Caco-2 (cell line): ENCODE data around the gene KBTBD12. TPM values are rescaled to one million over a fixed set of nuclear protein-coding genes. Genes with fewer than 3 reads are reported as not detected.

Source experiments
- BruUV-seq: library from RNA; stranded (reverse); fragments of 400-500 nt; replicated peaks from 2 replicates; lab custom pipeline; 2021; lab: Mats Ljungman, UMichigan
- CTCF ChIA-PET: fragments of 300-600 bp; sonication (Branson Sonifier 250); formaldehyde crosslinking; loops from one replicate; lab custom pipeline; 2022; ENCODE audit warnings: antibody characterized with exemption; lab: Charles Lee
- POLR2A ChIA-PET: fragments of 300-600 bp; sonication (Branson Sonifier 250); formaldehyde crosslinking; loops from one replicate; lab custom pipeline; 2022; ENCODE audit warnings: antibody characterized with exemption; lab: Charles Lee
- DNase-seq, 2 experiments: peaks; one replicate each; pipeline versions ENCODE4 v3.0.0 to v3.0.0-alpha.2; 2020 to 2022
- H3K27me3 ChIP-seq: replicated peaks from 2 replicates; pipeline ENCODE4 v1.6.0; 2011; ENCODE audit warnings: low read length; ENCODE audit not compliant: control insufficient read depth, insufficient read depth
- H3K36me3 ChIP-seq: 2 replicates; pipeline ENCODE4 v1.5.1; 2011; ENCODE audit warnings: low read length; ENCODE audit not compliant: control insufficient read depth, insufficient read depth
- H3K4me1 ChIP-seq: fragments of 250-450 bp; sonication (Bioruptor Pico); 2 replicates; pipeline ENCODE4 v1.5.1; 2020; ENCODE audit warnings: mild to moderate bottlenecking
- H3K4me3 ChIP-seq: 2 replicates; pipeline ENCODE4 v1.5.1; 2011; ENCODE audit warnings: low read depth, mild to moderate bottlenecking, control low read depth, low read length
- H3K9me3 ChIP-seq: fragments of 250-450 bp; sonication (Bioruptor Pico); 2 replicates; pipeline ENCODE4 v1.5.1; 2020; ENCODE audit warnings: mild to moderate bottlenecking, moderate library complexity
- H3K27ac Mint-ChIP-seq: one replicate; pipeline ENCODE4 v1.8.0; 2022; ENCODE audit warnings: mixed read lengths; ENCODE audit not compliant: unreplicated experiment
- H3K27me3 Mint-ChIP-seq: one replicate; pipeline ENCODE4 v1.8.0; 2022; ENCODE audit warnings: mixed read lengths; ENCODE audit not compliant: insufficient read depth, unreplicated experiment
- H3K36me3 Mint-ChIP-seq: one replicate; pipeline ENCODE4 v1.8.0; 2022; ENCODE audit warnings: mild to moderate bottlenecking, mixed read lengths; ENCODE audit not compliant: insufficient read depth, unreplicated experiment
- H3K4me1 Mint-ChIP-seq: one replicate; pipeline ENCODE4 v1.8.0; 2022; ENCODE audit warnings: low read depth, mixed read lengths; ENCODE audit not compliant: unreplicated experiment
- H3K4me3 Mint-ChIP-seq: one replicate; pipeline ENCODE4 v1.8.0; 2022; ENCODE audit warnings: mild to moderate bottlenecking, moderate library complexity, mixed read lengths; ENCODE audit not compliant: unreplicated experiment
- H3K9me3 Mint-ChIP-seq: one replicate; pipeline ENCODE4 v1.8.0; 2022; ENCODE audit warnings: mixed read lengths; ENCODE audit not compliant: unreplicated experiment
- intact Hi-C: fragments of 100-400 bp; cut with micrococcal nuclease; formaldehyde crosslinking; loops from one replicate; pipeline ENCODE4 v1.10.0; 2022; ENCODE audit not compliant: unreplicated experiment
- total RNA-seq: library from RNA; stranded (reverse); gene quantifications from 2 replicates; pipeline ENCODE4 v1.2.3, GENCODE V29; 2022
- TF ChIP-seq, protein P1 (sequence below), 2 experiments: fragments of 200-600 bp in 1 of 2; IDR thresholded peaks; 1 replicate in 1 of 2; 2 replicates in 1 of 2; pipeline versions ENCODE4 v1.5.1 to v1.8.0; 2011 to 2022; ENCODE audit warnings: antibody characterized with exemption in 1 of 2, control low read depth in 1 of 2, inconsistent platforms in 1 of 2, low read depth in 1 of 2, low read length in 1 of 2, mild to moderate bottlenecking in 1 of 2, moderate library complexity in 1 of 2; ENCODE audit not compliant: insufficient read depth in 1 of 2, severe bottlenecking in 1 of 2, unreplicated experiment in 1 of 2

The KBTBD12 gene
- total RNA-seq, 1 experiment from 2014 or later, result not detected

DNA sequence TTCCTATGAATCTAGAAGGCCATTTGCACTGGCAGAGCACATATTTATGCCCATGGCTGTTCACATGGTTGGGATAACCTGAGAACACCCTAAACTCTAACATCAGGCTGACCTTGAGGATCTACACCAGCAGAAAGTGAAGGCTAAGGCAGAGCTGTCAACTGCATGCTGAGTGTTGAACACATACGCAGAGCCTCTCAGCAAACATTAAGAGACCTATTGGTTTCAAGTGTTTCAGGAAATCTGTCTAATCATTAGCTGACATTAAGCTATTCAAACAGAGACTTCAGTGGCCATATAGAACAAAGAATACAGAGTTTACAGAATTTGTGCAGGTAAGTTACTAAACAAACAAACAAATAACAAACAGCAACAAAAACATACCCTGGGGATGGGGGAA, 121.1 kb downstream of the KBTBD12 start:
- H3K36me3 Mint-ChIP-seq, result no peaks in the 10 kb centered on the region
- ChIA-PET CTCF (no interaction called here), POLR2A (no interaction called here)
- no peak overlapping the region for H3K27ac Mint-ChIP-seq
- intact Hi-C loops, result no loop called here
- H3K9me3 Mint-ChIP-seq, result no peaks in the 10 kb centered on the region
- H3K27me3 Mint-ChIP-seq, result peaks cover 6% of the 10 kb centered on the region
- DNase-seq, result peak in 1 of 2 experiments; percentile 6
- Histone ChIP-seq H3K4me3 (no peak overlapping the region), H3K36me3 (no peaks in the 10 kb centered on the region), H3K27me3 (no peaks in the 10 kb centered on the region), H3K9me3 (no peaks in the 10 kb centered on the region), H3K4me1 (no peaks in the 10 kb centered on the region)
- H3K4me3 Mint-ChIP-seq, result no peak overlapping the region
- TF ChIP-seq, protein P1, sequence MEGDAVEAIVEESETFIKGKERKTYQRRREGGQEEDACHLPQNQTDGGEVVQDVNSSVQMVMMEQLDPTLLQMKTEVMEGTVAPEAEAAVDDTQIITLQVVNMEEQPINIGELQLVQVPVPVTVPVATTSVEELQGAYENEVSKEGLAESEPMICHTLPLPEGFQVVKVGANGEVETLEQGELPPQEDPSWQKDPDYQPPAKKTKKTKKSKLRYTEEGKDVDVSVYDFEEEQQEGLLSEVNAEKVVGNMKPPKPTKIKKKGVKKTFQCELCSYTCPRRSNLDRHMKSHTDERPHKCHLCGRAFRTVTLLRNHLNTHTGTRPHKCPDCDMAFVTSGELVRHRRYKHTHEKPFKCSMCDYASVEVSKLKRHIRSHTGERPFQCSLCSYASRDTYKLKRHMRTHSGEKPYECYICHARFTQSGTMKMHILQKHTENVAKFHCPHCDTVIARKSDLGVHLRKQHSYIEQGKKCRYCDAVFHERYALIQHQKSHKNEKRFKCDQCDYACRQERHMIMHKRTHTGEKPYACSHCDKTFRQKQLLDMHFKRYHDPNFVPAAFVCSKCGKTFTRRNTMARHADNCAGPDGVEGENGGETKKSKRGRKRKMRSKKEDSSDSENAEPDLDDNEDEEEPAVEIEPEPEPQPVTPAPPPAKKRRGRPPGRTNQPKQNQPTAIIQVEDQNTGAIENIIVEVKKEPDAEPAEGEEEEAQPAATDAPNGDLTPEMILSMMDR (IDR thresholded peaks at IDR 0.05; ENCODE audit: insufficient read depth in 1 of 2, low read depth in 1 of 2, low read length in 1 of 2, severe bottlenecking in 1 of 2, unreplicated experiment in 1 of 2), result no peak
- BruUV-seq, result no TSS peak
- H3K4me1 Mint-ChIP-seq, result no peaks in the 10 kb centered on the region

Other genes starting within 250 kb of the KBTBD12 start
- gene ABTB1, start 242.3 kb upstream of the KBTBD12 start, total RNA-seq, result 6.2 TPM in 2 replicates
- 7.8 and 8.4 TPM in 2 replicates for gene MGLL, start 92.7 kb upstream of the KBTBD12 start, total RNA-seq
- gene SEC61A1, start 137.2 kb downstream of the KBTBD12 start, total RNA-seq, result 176 and 178 TPM in 2 replicates
- gene RUVBL1, start 208.6 kb downstream of the KBTBD12 start, total RNA-seq, result 53.3 and 56.4 TPM in 2 replicates
- 13.8 and 14.0 TPM in 2 replicates for gene EEFSEC, start 238.2 kb downstream of the KBTBD12 start, total RNA-seq